ENCODE data around the gene IRF5. TPM values are rescaled to one million over a fixed set of nuclear protein-coding genes. Genes with fewer than 3 reads are reported as not detected.
A peak's percentile ranks its signal among the peaks of the same experiment; 100 is the strongest.

IRF5 gene
- total RNA-seq, 2 experiments from 2014 or later: 6.5 to 7.7 TPM

- H3K27ac Mint-ChIP-seq: no peak overlapping the region
- DNase-seq (no peak), ATAC-seq (no peak)
- ChIA-PET CTCF (interaction anchor here (0.8 to 1.9 kb wide), 4 partner anchors 11 to 142 kb away, joined by 3 to 9 read pairs (median 4); partner anchors contain the start of gene IRF5), POLR2A (interaction anchor here (0.6 to 1.5 kb wide), 2 partner anchors 9 to 20 kb away, joined by 3 to 6 read pairs; no protein-coding TSS in a partner anchor)
- no peaks in the 10 kb centered on the region for H3K9me3 Mint-ChIP-seq
- no peak for TF ChIP-seq CTCF (IDR thresholded peaks at IDR 0.05)
- peaks cover 1% of the 10 kb centered on the region for H3K27me3 Mint-ChIP-seq
- H3K36me3 Mint-ChIP-seq (ENCODE audit: low read depth): no peaks in the 10 kb centered on the region
- no peaks in the 10 kb centered on the region for H3K4me1 Mint-ChIP-seq (ENCODE audit: low read depth)
- H3K4me3 Mint-ChIP-seq: no peak overlapping the region
- intact Hi-C loops (cut with micrococcal nuclease): no loop called here
Measured at GRCh38 chr7:128948312-128948973, 10.7 kb downstream of the IRF5 start.

- H3K4me3 Mint-ChIP-seq: no peak overlapping the region
- no peaks in the 10 kb centered on the region for H3K4me1 Mint-ChIP-seq (ENCODE audit: low read depth)
- H3K27ac Mint-ChIP-seq: no peak overlapping the region
- CTCF ChIA-PET: interaction anchor here (1.7 kb wide), 1 partner anchor 142 kb away, joined by 3 read pairs; no protein-coding TSS in a partner anchor
- peaks cover 1% of the 10 kb centered on the region for H3K27me3 Mint-ChIP-seq
- intact Hi-C loops (cut with micrococcal nuclease): no loop called here
- no peak for ATAC-seq
- peaks cover 4% of the 10 kb centered on the region for H3K36me3 Mint-ChIP-seq (ENCODE audit: low read depth)
- no peak for TF ChIP-seq CTCF (IDR thresholded peaks at IDR 0.05)
- POLR2A ChIA-PET: no interaction called here
- no peak for DNase-seq
- no peaks in the 10 kb centered on the region for H3K9me3 Mint-ChIP-seq
Measured at GRCh38 chr7:128948976-128949760, 11.4 kb downstream of the IRF5 start.

GRCh38 chr7:128951296-128951695 is 13.6 kb downstream of the IRF5 start:
- ATAC-seq (no peak), DNase-seq (no peak)
- CTCF ChIA-PET: interaction anchor here (0.8 kb wide), 1 partner anchor 140 kb away, joined by 3 read pairs; no protein-coding TSS in a partner anchor
- TF ChIP-seq CTCF (IDR thresholded peaks at IDR 0.05): no peak
- Mint-ChIP-seq H3K9me3 (no peaks in the 10 kb centered on the region), H3K27me3 (no peaks in the 10 kb centered on the region), H3K36me3 (ENCODE audit: low read depth) (peaks cover 10% of the 10 kb centered on the region), H3K4me1 (ENCODE audit: low read depth) (peaks cover 6% of the 10 kb centered on the region), H3K27ac (no peak overlapping the region), H3K4me3 (no peak overlapping the region)
- POLR2A ChIA-PET: no interaction called here
- intact Hi-C loops (cut with micrococcal nuclease): no loop called here

GRCh38 chr7:128954150-128954549 is 16.4 kb downstream of the IRF5 start:
- Mint-ChIP-seq H3K4me3 (no peak overlapping the region), H3K36me3 (ENCODE audit: low read depth) (peaks cover 26% of the 10 kb centered on the region), H3K9me3 (no peaks in the 10 kb centered on the region), H3K4me1 (ENCODE audit: low read depth) (peaks cover 8% of the 10 kb centered on the region), H3K27me3 (no peaks in the 10 kb centered on the region), H3K27ac (peak overlapping the region; percentile 46)
- intact Hi-C loops (cut with micrococcal nuclease): no loop called here
- no peak for TF ChIP-seq CTCF (IDR thresholded peaks at IDR 0.05)
- ChIA-PET POLR2A (no interaction called here), CTCF (interaction anchor here (1.7 kb wide), 1 partner anchor 138 kb away, joined by 6 read pairs; no protein-coding TSS in a partner anchor)
- no peak for DNase-seq
- ATAC-seq: no peak
